Measurements from ENCODE around the gene RNF175. TPM values are rescaled to one million over a fixed set of nuclear protein-coding genes. Genes with fewer than 3 reads are reported as not detected.

RNF175 gene
- not detected in 2 replicates for total RNA-seq

- no peak for DNase-seq (ENCODE audit: extremely low read depth, low read depth, low spot score)
These were observed at the start of gene RNF175 for GRCh38 chr4:153759407-153760316. RNF175 (minus strand) TSS chr4:153760024; CDS start chr4:153759862, 162 bp downstream.

GRCh38 chr4:153809307-153809706, 49.5 kb upstream of the RNF175 start:
- DNase-seq (ENCODE audit: extremely low read depth, low read depth, low spot score): no peak

GRCh38 chr4:153808175-153808574, 48.4 kb upstream of the RNF175 start:
- no peak for DNase-seq (ENCODE audit: extremely low read depth, low read depth, low spot score)

GRCh38 chr4:153806073-153806472, 46.2 kb upstream of the RNF175 start:
- no peak for DNase-seq (ENCODE audit: extremely low read depth, low read depth, low spot score)

- no peak for DNase-seq (ENCODE audit: extremely low read depth, low read depth, low spot score)
These were observed 44.9 kb upstream of the RNF175 start for GRCh38 chr4:153804722-153805121.

- DNase-seq (ENCODE audit: extremely low read depth, low read depth, low spot score): no peak
These were observed 39.9 kb upstream of the RNF175 start for GRCh38 chr4:153799694-153800074.

GRCh38 chr4:153798901-153799693, 39.3 kb upstream of the RNF175 start:
- no peak for DNase-seq (ENCODE audit: extremely low read depth, low read depth, low spot score)

GRCh38 chr4:153798420-153798819, 38.6 kb upstream of the RNF175 start:
- no peak for DNase-seq (ENCODE audit: extremely low read depth, low read depth, low spot score)

GRCh38 chr4:153794006-153794405, 34.2 kb upstream of the RNF175 start:
- no peak for DNase-seq (ENCODE audit: extremely low read depth, low read depth, low spot score)

GRCh38 chr4:153792618-153793247, 32.9 kb upstream of the RNF175 start:
- no peak for DNase-seq (ENCODE audit: extremely low read depth, low read depth, low spot score)

- DNase-seq (ENCODE audit: extremely low read depth, low read depth, low spot score): no peak
These were observed 32.2 kb upstream of the RNF175 start for GRCh38 chr4:153791746-153792617.

GRCh38 chr4:153790962-153791551, 31.2 kb upstream of the RNF175 start:
- DNase-seq (ENCODE audit: extremely low read depth, low read depth, low spot score): no peak

- DNase-seq (ENCODE audit: extremely low read depth, low read depth, low spot score): no peak
These were observed 30.7 kb upstream of the RNF175 start for GRCh38 chr4:153790500-153790865.

- DNase-seq (ENCODE audit: extremely low read depth, low read depth, low spot score): no peak
These were observed 30.1 kb upstream of the RNF175 start for GRCh38 chr4:153789741-153790499.

GRCh38 chr4:153788413-153789276, 28.8 kb upstream of the RNF175 start, which contains the start of gene SFRP2:
SFRP2 (minus strand) TSS chr4:153789083; CDS start chr4:153788835, 248 bp downstream.
- no peak for DNase-seq (ENCODE audit: extremely low read depth, low read depth, low spot score)

- DNase-seq (ENCODE audit: extremely low read depth, low read depth, low spot score): no peak
These were observed 28.2 kb upstream of the RNF175 start for GRCh38 chr4:153788051-153788412.

- DNase-seq (ENCODE audit: extremely low read depth, low read depth, low spot score): no peak
These were observed 27.8 kb upstream of the RNF175 start for GRCh38 chr4:153787575-153787974.

- DNase-seq (ENCODE audit: extremely low read depth, low read depth, low spot score): no peak
These were observed 27.3 kb upstream of the RNF175 start for GRCh38 chr4:153787061-153787560.

All from glomerular endothelial cell (primary cell).